Renal pelvis (tissue), 4 donors: ENCODE data around the gene AOC1. TPM values are rescaled to one million over a fixed set of nuclear protein-coding genes. Genes with fewer than 3 reads are reported as not detected.
A peak's percentile ranks its signal among the peaks of the same experiment; 100 is the strongest.

Experiments
- DNase-seq: peaks from one replicate; pipeline ENCODE4 v3.0.0-alpha.2; 2013
- polyA plus RNA-seq, 3 donors: library from polyadenylated mRNA; unstranded; fragments of 120-200 nt; gene quantifications; one replicate each; pipeline ENCODE4 v1.2.1, GENCODE V29; 2013; ENCODE audit not compliant: insufficient read length in 3 of 3

The AOC1 gene
- polyA plus RNA-seq, 3 donors, result 63.0 to 89.9 (median 82.6) TPM

GRCh38 chr7:150855476-150856302, 3.4 kb downstream of the AOC1 start:
- DNase-seq, result no peak

GRCh38 chr7:150856303-150857275, 4.3 kb downstream of the AOC1 start:
- DNase-seq, result no peak

- DNase-seq, result no peak
These were observed 5.1 kb downstream of the AOC1 start for GRCh38 chr7:150857276-150858055.

- no peak for DNase-seq
These were observed 6.2 kb downstream of the AOC1 start for GRCh38 chr7:150858236-150859197.

GRCh38 chr7:150860291-150860977, 8.1 kb downstream of the AOC1 start:
- DNase-seq, result no peak

- no peak for DNase-seq
These were observed 8.6 kb downstream of the AOC1 start for GRCh38 chr7:150860978-150861295.

GRCh38 chr7:150862356-150862755, 10.0 kb downstream of the AOC1 start:
- no peak for DNase-seq

- DNase-seq, result no peak
These were observed 11.6 kb downstream of the AOC1 start for GRCh38 chr7:150863946-150864345.

- DNase-seq, result no peak
These were observed 14.7 kb downstream of the AOC1 start for GRCh38 chr7:150866932-150867564.

GRCh38 chr7:150867605-150868004, 15.3 kb downstream of the AOC1 start:
- no peak for DNase-seq

GRCh38 chr7:150869467-150869866, 17.1 kb downstream of the AOC1 start:
- DNase-seq, result no peak

GRCh38 chr7:150871601-150872000, 19.3 kb downstream of the AOC1 start:
- no peak for DNase-seq

- no peak for DNase-seq
These were observed 22.3 kb downstream of the AOC1 start for GRCh38 chr7:150874401-150875198.

GRCh38 chr7:150875791-150876190, 23.5 kb downstream of the AOC1 start:
- no peak for DNase-seq

GRCh38 chr7:150876817-150877526, 24.7 kb downstream of the AOC1 start:
- DNase-seq, result peak; percentile 94

- DNase-seq, result no peak
These were observed 25.2 kb downstream of the AOC1 start for GRCh38 chr7:150877536-150877935.

GRCh38 chr7:150879345-150879744, 27.0 kb downstream of the AOC1 start:
- no peak for DNase-seq

GRCh38 chr7:150881189-150881588, 28.9 kb downstream of the AOC1 start:
- DNase-seq, result no peak
